ENCODE measurements around the gene RNH1.

The RNH1 gene

GRCh38 chr11:545171-545570, 38.1 kb upstream of the RNH1 start:
- in situ Hi-C loops (cut with HindIII; ENCODE audit: low sequenced_read_pairs) = no loop called here
- no peak for DNase-seq (ENCODE audit: low read depth, low spot score)
- no peak for TF ChIP-seq CTCF (IDR thresholded peaks at IDR 0.05; ENCODE audit: low read depth, low read length)
- no peak overlapping the region for H3K4me3 ChIP-seq (ENCODE audit: low read depth, low read length)

DNA sequence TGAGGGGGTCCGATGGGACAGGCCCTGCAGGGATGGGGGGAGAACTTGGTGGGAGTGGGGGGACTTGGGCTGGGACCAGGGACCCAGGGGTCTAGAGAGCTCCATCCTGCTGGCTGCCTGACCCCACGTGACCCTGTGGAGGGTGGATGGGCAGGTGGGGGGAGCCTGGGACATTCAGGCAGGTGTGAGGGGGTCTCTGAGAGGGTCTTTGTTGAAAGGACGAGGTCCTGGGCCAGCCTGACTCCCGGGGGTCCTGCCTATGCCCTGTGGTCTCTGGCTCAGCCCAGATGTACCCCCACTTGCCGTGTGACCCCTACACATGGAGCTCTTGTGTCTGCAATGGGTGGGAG, 37.8 kb upstream of the RNH1 start:
- DNase-seq (ENCODE audit: low read depth, low spot score) = no peak
- in situ Hi-C loops (cut with HindIII; ENCODE audit: low sequenced_read_pairs) = no loop called here
- no peak overlapping the region for H3K4me3 ChIP-seq (ENCODE audit: low read depth, low read length)
- TF ChIP-seq CTCF (IDR thresholded peaks at IDR 0.05; ENCODE audit: low read depth, low read length) = no peak

GRCh38 chr11:541433-541885, 34.4 kb upstream of the RNH1 start:
- no peak overlapping the region for H3K4me3 ChIP-seq (ENCODE audit: low read depth, low read length)
- DNase-seq (ENCODE audit: low read depth, low spot score) = no peak
- in situ Hi-C loops (cut with HindIII; ENCODE audit: low sequenced_read_pairs) = no loop called here
- no peak for TF ChIP-seq CTCF (IDR thresholded peaks at IDR 0.05; ENCODE audit: low read depth, low read length)

DNA sequence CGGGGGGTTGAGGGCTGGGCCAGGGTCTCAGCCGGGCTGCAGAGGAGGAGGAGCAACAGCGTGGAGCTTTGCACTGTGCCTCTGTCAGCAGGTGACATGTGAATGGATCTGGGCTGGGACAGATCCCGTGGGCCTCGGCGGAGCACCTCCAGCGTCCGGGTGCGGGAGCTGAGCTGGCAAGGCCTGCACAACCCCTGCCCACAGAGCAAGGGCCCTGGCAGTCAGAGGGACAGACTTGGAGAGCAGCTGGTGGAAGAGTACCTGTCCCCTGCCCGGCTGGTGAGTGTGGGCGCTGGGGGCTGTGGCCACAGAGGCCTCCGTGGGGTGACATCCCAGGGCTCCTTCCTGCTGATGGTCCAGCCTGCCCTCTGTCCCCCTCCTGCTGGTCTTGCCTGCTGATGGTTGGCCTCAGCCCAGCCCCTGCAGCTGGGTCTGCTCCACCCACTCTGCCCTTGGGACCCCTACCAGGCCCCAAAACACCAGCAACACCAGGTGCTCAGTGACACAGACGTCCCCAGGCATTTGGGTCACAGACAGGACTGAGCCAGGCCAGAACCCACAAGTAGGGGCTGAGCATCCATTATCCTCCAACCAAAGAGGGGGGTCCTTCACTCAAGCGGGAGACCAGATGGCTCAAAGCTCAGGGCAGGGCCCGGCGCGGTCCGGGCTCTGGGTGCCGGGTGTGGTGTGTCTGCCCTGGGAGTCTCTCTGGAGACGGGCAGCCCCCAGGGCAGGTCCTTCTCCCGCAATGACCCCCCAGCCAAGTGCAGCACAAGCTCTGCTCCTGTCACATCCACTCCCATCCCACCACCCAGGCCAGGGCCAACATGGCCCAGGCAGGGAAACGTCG, 33.8 kb upstream of the RNH1 start:
- in situ Hi-C loops (cut with HindIII; ENCODE audit: low sequenced_read_pairs) = no loop called here
- no peak overlapping the region for H3K4me3 ChIP-seq (ENCODE audit: low read depth, low read length)
- no peak for TF ChIP-seq CTCF (IDR thresholded peaks at IDR 0.05; ENCODE audit: low read depth, low read length)
- no peak for DNase-seq (ENCODE audit: low read depth, low spot score)

GRCh38 chr11:539971-540481, 33.0 kb upstream of the RNH1 start:
- in situ Hi-C loops (cut with HindIII; ENCODE audit: low sequenced_read_pairs) = no loop called here

GRCh38 chr11:538431-539051, 31.5 kb upstream of the RNH1 start:
- in situ Hi-C loops (cut with HindIII; ENCODE audit: low sequenced_read_pairs) = no loop called here
- H3K4me3 ChIP-seq (ENCODE audit: low read depth, low read length) = no peak overlapping the region
- TF ChIP-seq CTCF (IDR thresholded peaks at IDR 0.05; ENCODE audit: low read depth, low read length) = no peak
- DNase-seq (ENCODE audit: low read depth, low spot score) = no peak

More at GRCh38 chr11:539971-540481, 33.0 kb upstream of the RNH1 start:
- H3K4me3 ChIP-seq (ENCODE audit: low read depth, low read length) = no peak overlapping the region
- no peak for TF ChIP-seq CTCF (IDR thresholded peaks at IDR 0.05; ENCODE audit: low read depth, low read length)
- no peak for DNase-seq (ENCODE audit: low read depth, low spot score)

Data from astrocyte of the spinal cord (primary cell).